ENCODE results near the gene TRAF7. TPM values are rescaled to one million over a fixed set of nuclear protein-coding genes. Genes with fewer than 3 reads are reported as not detected.
A peak's percentile ranks its signal among the peaks of the same experiment; 100 is the strongest.

Gene TRAF7
- total and polyA plus RNA-seq, 2 of the 13 experiments (the other 11 are each of a cell fraction or from before 2014, with no cell fraction given), result 47.9 to 65.6 TPM

DNA sequence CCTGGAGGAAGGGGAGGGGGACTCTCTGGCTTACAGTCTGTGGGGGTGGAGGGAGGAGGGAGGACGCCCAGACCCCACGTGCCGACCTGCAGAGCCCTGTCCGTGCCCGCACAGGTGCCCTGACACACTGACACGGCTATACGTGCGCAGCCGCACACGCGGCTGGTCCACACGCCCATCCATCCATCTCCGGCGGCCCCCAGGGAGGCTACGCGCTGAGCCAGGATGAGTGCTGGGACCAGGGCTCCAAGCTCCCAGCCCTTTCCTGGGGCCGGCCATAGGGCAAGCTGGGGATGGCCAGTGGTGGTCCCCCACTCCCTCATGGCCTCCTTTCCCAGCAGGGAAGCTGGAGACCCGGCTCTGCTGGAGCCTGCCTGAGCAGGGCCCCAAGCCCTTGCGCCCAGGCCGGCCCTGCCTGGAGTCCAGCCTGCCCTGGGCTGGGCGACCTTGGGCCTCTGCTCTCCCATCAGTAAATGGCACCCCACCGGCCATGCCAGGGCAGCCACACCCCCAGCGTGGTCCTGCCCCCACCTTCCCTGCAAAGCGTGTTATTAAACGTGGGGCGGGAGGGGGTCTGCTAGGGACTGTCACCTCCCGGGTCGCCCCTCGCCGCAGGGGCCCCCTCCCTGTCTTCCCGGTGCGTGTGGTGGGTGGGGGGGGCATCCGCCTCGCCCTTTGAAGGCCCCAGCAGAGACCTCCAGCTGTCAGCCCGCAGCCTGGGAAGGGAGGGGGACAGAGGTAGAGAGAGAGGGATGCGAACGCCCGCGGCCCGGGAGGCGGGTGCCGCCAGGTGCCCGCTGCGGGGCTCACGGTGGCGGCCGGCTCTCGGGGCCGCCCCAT lies 40.0 kb downstream of the TRAF7 start (continued):
- TF ChIP-seq SYNCRIP (IDR thresholded peaks at IDR 0.05; ENCODE audit: insufficient read depth, low read depth, low read length) (no peak), ZNF317 (CRISPR knock-in tag; IDR thresholded peaks at IDR 0.05) (no peak), HNRNPH1 (optimal IDR thresholded peaks at IDR 0.05; ENCODE audit: low read depth, low read length) (no peak), BORCS8-MEF2B (CRISPR knock-in tag; IDR thresholded peaks at IDR 0.05) (no peak), FOXO1 (CRISPR knock-in tag; IDR thresholded peaks at IDR 0.05) (no peak), FOXK2 (IDR thresholded peaks at IDR 0.05) (no peak), ZNF430 (CRISPR knock-in tag; IDR thresholded peaks at IDR 0.05) (no peak), ZNF569 (CRISPR knock-in tag; IDR thresholded peaks at IDR 0.05; ENCODE audit: borderline replicate concordance) (no peak), ZFP82 (CRISPR knock-in tag; IDR thresholded peaks at IDR 0.05; ENCODE audit: borderline replicate concordance) (no peak), ADNP (CRISPR knock-in tag; IDR thresholded peaks at IDR 0.05) (no peak), KAT2B (IDR thresholded peaks at IDR 0.05; ENCODE audit: borderline replicate concordance, low read depth, low read length) (no peak), POLR2G (IDR thresholded peaks at IDR 0.05; ENCODE audit: low read depth, low read length) (no peak), ZNF841 (CRISPR knock-in tag; IDR thresholded peaks at IDR 0.05; ENCODE audit: borderline replicate concordance) (no peak), ZSCAN12 (CRISPR knock-in tag; IDR thresholded peaks at IDR 0.05) (no peak)
- TF ChIP-seq, protein P1, sequence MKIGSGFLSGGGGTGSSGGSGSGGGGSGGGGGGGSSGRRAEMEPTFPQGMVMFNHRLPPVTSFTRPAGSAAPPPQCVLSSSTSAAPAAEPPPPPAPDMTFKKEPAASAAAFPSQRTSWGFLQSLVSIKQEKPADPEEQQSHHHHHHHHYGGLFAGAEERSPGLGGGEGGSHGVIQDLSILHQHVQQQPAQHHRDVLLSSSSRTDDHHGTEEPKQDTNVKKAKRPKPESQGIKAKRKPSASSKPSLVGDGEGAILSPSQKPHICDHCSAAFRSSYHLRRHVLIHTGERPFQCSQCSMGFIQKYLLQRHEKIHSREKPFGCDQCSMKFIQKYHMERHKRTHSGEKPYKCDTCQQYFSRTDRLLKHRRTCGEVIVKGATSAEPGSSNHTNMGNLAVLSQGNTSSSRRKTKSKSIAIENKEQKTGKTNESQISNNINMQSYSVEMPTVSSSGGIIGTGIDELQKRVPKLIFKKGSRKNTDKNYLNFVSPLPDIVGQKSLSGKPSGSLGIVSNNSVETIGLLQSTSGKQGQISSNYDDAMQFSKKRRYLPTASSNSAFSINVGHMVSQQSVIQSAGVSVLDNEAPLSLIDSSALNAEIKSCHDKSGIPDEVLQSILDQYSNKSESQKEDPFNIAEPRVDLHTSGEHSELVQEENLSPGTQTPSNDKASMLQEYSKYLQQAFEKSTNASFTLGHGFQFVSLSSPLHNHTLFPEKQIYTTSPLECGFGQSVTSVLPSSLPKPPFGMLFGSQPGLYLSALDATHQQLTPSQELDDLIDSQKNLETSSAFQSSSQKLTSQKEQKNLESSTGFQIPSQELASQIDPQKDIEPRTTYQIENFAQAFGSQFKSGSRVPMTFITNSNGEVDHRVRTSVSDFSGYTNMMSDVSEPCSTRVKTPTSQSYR (CRISPR knock-in tag; IDR thresholded peaks at IDR 0.05; ENCODE audit: borderline replicate concordance), result no peak
- TF ChIP-seq, protein P2, sequence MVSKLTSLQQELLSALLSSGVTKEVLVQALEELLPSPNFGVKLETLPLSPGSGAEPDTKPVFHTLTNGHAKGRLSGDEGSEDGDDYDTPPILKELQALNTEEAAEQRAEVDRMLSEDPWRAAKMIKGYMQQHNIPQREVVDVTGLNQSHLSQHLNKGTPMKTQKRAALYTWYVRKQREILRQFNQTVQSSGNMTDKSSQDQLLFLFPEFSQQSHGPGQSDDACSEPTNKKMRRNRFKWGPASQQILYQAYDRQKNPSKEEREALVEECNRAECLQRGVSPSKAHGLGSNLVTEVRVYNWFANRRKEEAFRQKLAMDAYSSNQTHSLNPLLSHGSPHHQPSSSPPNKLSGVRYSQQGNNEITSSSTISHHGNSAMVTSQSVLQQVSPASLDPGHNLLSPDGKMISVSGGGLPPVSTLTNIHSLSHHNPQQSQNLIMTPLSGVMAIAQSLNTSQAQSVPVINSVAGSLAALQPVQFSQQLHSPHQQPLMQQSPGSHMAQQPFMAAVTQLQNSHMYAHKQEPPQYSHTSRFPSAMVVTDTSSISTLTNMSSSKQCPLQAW (CRISPR knock-in tag; IDR thresholded peaks at IDR 0.05), result 0 out of 2 replicates have a peak, but pooled peaks have one; percentile 26
- TF ChIP-seq, protein P3, sequence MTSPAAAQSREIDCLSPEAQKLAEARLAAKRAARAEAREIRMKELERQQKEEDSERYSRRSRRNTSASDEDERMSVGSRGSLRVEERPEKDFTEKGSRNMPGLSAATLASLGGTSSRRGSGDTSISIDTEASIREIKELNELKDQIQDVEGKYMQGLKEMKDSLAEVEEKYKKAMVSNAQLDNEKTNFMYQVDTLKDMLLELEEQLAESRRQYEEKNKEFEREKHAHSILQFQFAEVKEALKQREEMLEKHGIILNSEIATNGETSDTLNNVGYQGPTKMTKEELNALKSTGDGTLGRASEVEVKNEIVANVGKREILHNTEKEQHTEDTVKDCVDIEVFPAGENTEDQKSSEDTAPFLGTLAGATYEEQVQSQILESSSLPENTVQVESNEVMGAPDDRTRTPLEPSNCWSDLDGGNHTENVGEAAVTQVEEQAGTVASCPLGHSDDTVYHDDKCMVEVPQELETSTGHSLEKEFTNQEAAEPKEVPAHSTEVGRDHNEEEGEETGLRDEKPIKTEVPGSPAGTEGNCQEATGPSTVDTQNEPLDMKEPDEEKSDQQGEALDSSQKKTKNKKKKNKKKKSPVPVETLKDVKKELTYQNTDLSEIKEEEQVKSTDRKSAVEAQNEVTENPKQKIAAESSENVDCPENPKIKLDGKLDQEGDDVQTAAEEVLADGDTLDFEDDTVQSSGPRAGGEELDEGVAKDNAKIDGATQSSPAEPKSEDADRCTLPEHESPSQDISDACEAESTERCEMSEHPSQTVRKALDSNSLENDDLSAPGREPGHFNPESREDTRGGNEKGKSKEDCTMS (CRISPR knock-in tag; conservative IDR thresholded peaks at IDR 0.05), result no peak
- TF ChIP-seq, protein P4, sequence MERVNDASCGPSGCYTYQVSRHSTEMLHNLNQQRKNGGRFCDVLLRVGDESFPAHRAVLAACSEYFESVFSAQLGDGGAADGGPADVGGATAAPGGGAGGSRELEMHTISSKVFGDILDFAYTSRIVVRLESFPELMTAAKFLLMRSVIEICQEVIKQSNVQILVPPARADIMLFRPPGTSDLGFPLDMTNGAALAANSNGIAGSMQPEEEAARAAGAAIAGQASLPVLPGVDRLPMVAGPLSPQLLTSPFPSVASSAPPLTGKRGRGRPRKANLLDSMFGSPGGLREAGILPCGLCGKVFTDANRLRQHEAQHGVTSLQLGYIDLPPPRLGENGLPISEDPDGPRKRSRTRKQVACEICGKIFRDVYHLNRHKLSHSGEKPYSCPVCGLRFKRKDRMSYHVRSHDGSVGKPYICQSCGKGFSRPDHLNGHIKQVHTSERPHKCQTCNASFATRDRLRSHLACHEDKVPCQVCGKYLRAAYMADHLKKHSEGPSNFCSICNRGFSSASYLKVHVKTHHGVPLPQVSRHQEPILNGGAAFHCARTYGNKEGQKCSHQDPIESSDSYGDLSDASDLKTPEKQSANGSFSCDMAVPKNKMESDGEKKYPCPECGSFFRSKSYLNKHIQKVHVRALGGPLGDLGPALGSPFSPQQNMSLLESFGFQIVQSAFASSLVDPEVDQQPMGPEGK (CRISPR knock-in tag; IDR thresholded peaks at IDR 0.05), result peak; percentile 57; the same call in 1 of the 2 replicates
- TF ChIP-seq, protein P5, sequence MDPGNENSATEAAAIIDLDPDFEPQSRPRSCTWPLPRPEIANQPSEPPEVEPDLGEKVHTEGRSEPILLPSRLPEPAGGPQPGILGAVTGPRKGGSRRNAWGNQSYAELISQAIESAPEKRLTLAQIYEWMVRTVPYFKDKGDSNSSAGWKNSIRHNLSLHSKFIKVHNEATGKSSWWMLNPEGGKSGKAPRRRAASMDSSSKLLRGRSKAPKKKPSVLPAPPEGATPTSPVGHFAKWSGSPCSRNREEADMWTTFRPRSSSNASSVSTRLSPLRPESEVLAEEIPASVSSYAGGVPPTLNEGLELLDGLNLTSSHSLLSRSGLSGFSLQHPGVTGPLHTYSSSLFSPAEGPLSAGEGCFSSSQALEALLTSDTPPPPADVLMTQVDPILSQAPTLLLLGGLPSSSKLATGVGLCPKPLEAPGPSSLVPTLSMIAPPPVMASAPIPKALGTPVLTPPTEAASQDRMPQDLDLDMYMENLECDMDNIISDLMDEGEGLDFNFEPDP (CRISPR knock-in tag; conservative IDR thresholded peaks at IDR 0.05), result no peak
